HepG2 (cell line): ENCODE results near the gene RPL3. TPM values are rescaled to one million over a fixed set of nuclear protein-coding genes. Genes with fewer than 3 reads are reported as not detected.

Source experiments
- CREB1 ChIP-seq, 2 experiments: fragments of 450-650 bp in 1 of 2; IDR thresholded peaks; 2 replicates each; pipeline ENCODE4 v1.6.1; 2016 to 2017; ENCODE audit warnings: control low read depth in 1 of 2, mild to moderate bottlenecking in 1 of 2, missing compliant biosample characterization in 1 of 2, missing genetic modification characterization in 1 of 2
- DNMT3B ChIP-seq: conservative IDR thresholded peaks from 2 replicates; pipeline ENCODE4 v1.6.1; 2016; ENCODE audit warnings: missing biosample characterization, control low read depth
- MAFF ChIP-seq: IDR thresholded peaks from 2 replicates; pipeline ENCODE4 v1.6.1; 2011; ENCODE audit warnings: low read depth, low read length, improper control_type of control experiment
- RAD21 ChIP-seq: fragments of 450-650 bp; formaldehyde crosslinking; IDR thresholded peaks from 2 replicates; pipeline ENCODE4 v1.5.0; 2020; ENCODE audit warnings: mild to moderate bottlenecking
- SNRNP70 ChIP-seq: fragments of 200-400 bp; formaldehyde crosslinking; IDR thresholded peaks from 2 replicates; pipeline ENCODE4 v1.6.1; 2017; ENCODE audit warnings: mild to moderate bottlenecking, low read depth, low read length, moderate library complexity
- SYNCRIP ChIP-seq: fragments of 200-400 bp; formaldehyde crosslinking; IDR thresholded peaks from 2 replicates; pipeline ENCODE4 v1.6.1; 2018; ENCODE audit warnings: mild to moderate bottlenecking, low read depth, low read length; ENCODE audit not compliant: insufficient read depth
- TGIF2 ChIP-seq: IDR thresholded peaks from 2 replicates; pipeline ENCODE4 v1.6.1; 2016; ENCODE audit warnings: control low read depth, missing compliant biosample characterization
- ZBTB38 ChIP-seq: sonication (generic); formaldehyde crosslinking; IDR thresholded peaks from 2 replicates; pipeline ENCODE4 v1.5.1; 2020; ENCODE audit warnings: mild to moderate bottlenecking, missing genetic modification reagents
- ZBTB42 ChIP-seq: sonication (generic); formaldehyde crosslinking; IDR thresholded peaks from 2 replicates; pipeline ENCODE4 v1.5.0; 2020; ENCODE audit warnings: mild to moderate bottlenecking, missing genetic modification reagents
- ZNF335 ChIP-seq: sonication (generic); formaldehyde crosslinking; IDR thresholded peaks from 2 replicates; pipeline ENCODE4 v1.4.0; 2020; ENCODE audit warnings: missing genetic modification reagents
- ZNF446 ChIP-seq: sonication (generic); formaldehyde crosslinking; IDR thresholded peaks from 2 replicates; pipeline ENCODE4 v1.5.0; 2020; ENCODE audit warnings: mild to moderate bottlenecking, missing genetic modification reagents
- ZNF558 ChIP-seq: sonication (generic); formaldehyde crosslinking; IDR thresholded peaks from 2 replicates; pipeline ENCODE4 v1.9.0; 2022; ENCODE audit warnings: mild to moderate bottlenecking, missing genetic modification reagents, borderline replicate concordance
- polyA plus RNA-seq, 8 experiments: library from polyadenylated mRNA; depleted of rRNA in 3 of 8; stranded (reverse) in 7 of 8; unstranded in 1 of 8; fragments of >200 nt; fragmentation: Illumina TruSeq in 4 of 8; extraction: Trizol in 4 of 8; gene quantifications; 2 replicates each; pipeline versions ENCODE4 v1.2.1 to v1.2.3, GENCODE V29; 2011 to 2016; ENCODE audit warnings: low read depth in 4 of 8, missing spikeins in 1 of 8, mixed read lengths in 1 of 8; ENCODE audit not compliant: insufficient read depth in 1 of 8
- total RNA-seq, 5 experiments: library from RNA; depleted of rRNA; stranded (reverse); fragments of >200 nt; fragmentation: Illumina TruSeq; extraction: Trizol; gene quantifications; 2 replicates each; pipeline ENCODE4 v1.2.3, GENCODE V29; 2016; ENCODE audit warnings: low read depth in 1 of 5
- TF ChIP-seq, protein P1 (sequence below): sonication (generic); formaldehyde crosslinking; IDR thresholded peaks from 2 replicates; pipeline ENCODE4 v1.4.0; 2020; ENCODE audit warnings: low read depth, missing genetic modification reagents
- TF ChIP-seq, protein P2 (sequence below): sonication (generic); formaldehyde crosslinking; IDR thresholded peaks from 2 replicates; pipeline ENCODE4 v1.9.0; 2021; ENCODE audit warnings: missing genetic modification reagents, borderline replicate concordance
- TF ChIP-seq, protein P3 (sequence below): sonication (generic); formaldehyde crosslinking; IDR thresholded peaks from 2 replicates; pipeline ENCODE4 v1.5.1; 2020; ENCODE audit warnings: mild to moderate bottlenecking, missing genetic modification reagents
- TF ChIP-seq, protein P4 (sequence below): sonication (generic); formaldehyde crosslinking; IDR thresholded peaks from 2 replicates; pipeline ENCODE4 v1.4.0; 2020; ENCODE audit warnings: mild to moderate bottlenecking, missing genetic modification reagents, borderline replicate concordance
- TF ChIP-seq, protein P5 (sequence below): sonication (generic); formaldehyde crosslinking; IDR thresholded peaks from 2 replicates; pipeline ENCODE4 v1.8.1; 2023; ENCODE audit warnings: mild to moderate bottlenecking, moderate library complexity, missing genetic modification reagents

Gene RPL3
- total and polyA plus RNA-seq, 2 of the 13 experiments (the other 11 are each of a cell fraction or from before 2014, with no cell fraction given), result 1,051 to 3,279 TPM

DNA sequence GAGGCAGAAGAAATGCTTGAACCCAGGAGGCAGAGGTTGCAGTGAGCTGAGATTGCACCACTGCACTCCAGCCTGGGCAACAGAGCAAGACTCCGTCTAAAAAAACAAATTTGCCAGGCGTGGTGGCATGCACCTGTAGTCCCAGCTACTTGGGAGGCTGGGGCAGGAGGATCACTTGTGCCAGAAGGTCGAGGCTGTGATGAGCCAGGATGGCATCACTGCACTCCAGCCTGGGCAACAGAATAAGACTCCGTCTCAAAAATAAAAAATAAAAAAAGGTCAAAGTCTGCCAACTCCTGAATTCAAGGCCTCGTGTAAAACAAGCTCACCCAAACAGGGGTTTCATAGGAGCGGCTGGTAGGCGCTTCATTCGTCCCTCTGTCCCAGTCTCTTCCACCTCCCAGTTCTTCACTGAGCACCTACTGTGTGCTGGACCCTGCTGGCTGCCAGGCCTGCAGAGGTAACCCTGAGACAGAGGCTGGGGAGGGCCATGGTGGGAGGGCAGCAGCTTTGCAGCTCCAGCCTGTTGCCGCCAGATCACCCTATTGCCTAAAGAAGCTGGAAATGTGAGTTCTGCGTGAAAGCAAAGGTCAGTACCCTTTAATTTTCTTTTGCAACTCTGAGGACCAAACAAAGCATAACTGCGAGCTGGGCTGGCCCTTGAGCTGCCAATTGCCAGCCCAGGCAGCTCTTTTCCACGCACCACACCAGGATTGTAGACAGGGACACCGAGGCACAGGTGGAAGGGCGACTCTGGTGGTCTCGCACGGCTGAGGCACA is 15.3 kb downstream of the RPL3 start (continued):
- TF ChIP-seq, protein P1, sequence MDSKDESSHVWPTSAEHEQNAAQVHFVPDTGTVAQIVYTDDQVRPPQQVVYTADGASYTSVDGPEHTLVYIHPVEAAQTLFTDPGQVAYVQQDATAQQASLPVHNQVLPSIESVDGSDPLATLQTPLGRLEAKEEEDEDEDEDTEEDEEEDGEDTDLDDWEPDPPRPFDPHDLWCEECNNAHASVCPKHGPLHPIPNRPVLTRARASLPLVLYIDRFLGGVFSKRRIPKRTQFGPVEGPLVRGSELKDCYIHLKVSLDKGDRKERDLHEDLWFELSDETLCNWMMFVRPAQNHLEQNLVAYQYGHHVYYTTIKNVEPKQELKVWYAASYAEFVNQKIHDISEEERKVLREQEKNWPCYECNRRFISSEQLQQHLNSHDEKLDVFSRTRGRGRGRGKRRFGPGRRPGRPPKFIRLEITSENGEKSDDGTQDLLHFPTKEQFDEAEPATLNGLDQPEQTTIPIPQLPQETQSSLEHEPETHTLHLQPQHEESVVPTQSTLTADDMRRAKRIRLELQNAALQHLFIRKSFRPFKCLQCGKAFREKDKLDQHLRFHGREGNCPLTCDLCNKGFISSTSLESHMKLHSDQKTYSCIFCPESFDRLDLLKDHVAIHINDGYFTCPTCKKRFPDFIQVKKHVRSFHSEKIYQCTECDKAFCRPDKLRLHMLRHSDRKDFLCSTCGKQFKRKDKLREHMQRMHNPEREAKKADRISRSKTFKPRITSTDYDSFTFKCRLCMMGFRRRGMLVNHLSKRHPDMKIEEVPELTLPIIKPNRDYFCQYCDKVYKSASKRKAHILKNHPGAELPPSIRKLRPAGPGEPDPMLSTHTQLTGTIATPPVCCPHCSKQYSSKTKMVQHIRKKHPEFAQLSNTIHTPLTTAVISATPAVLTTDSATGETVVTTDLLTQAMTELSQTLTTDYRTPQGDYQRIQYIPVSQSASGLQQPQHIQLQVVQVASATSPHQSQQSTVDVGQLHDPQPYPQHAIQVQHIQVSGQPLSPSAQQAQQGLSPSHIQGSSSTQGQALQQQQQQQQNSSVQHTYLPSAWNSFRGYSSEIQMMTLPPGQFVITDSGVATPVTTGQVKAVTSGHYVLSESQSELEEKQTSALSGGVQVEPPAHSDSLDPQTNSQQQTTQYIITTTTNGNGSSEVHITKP (CRISPR knock-in tag), result no peak
- TF ChIP-seq RAD21 (CRISPR knock-in tag) (no peak), ZBTB38 (CRISPR knock-in tag) (peak; percentile 47; the same call in 1 of the 2 replicates), MAFF (no peak), ZBTB42 (CRISPR knock-in tag) (0 out of 2 replicates have a peak, but pooled peaks have one; percentile 42), ZNF335 (CRISPR knock-in tag) (no peak), SNRNP70 (no peak), TGIF2 (CRISPR knock-in tag) (no peak), ZNF558 (CRISPR knock-in tag) (no peak), SYNCRIP (no peak), CREB1 (IDR thresholded peaks at IDR 0.05) (no peak), CREB1 (CRISPR knock-in tag; IDR thresholded peaks at IDR 0.05) (no peak), DNMT3B (CRISPR knock-in tag) (no peak), ZNF446 (CRISPR knock-in tag) (no peak)
- TF ChIP-seq, protein P2, sequence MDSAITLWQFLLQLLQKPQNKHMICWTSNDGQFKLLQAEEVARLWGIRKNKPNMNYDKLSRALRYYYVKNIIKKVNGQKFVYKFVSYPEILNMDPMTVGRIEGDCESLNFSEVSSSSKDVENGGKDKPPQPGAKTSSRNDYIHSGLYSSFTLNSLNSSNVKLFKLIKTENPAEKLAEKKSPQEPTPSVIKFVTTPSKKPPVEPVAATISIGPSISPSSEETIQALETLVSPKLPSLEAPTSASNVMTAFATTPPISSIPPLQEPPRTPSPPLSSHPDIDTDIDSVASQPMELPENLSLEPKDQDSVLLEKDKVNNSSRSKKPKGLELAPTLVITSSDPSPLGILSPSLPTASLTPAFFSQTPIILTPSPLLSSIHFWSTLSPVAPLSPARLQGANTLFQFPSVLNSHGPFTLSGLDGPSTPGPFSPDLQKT (CRISPR knock-in tag), result no peak
- TF ChIP-seq, protein P3, sequence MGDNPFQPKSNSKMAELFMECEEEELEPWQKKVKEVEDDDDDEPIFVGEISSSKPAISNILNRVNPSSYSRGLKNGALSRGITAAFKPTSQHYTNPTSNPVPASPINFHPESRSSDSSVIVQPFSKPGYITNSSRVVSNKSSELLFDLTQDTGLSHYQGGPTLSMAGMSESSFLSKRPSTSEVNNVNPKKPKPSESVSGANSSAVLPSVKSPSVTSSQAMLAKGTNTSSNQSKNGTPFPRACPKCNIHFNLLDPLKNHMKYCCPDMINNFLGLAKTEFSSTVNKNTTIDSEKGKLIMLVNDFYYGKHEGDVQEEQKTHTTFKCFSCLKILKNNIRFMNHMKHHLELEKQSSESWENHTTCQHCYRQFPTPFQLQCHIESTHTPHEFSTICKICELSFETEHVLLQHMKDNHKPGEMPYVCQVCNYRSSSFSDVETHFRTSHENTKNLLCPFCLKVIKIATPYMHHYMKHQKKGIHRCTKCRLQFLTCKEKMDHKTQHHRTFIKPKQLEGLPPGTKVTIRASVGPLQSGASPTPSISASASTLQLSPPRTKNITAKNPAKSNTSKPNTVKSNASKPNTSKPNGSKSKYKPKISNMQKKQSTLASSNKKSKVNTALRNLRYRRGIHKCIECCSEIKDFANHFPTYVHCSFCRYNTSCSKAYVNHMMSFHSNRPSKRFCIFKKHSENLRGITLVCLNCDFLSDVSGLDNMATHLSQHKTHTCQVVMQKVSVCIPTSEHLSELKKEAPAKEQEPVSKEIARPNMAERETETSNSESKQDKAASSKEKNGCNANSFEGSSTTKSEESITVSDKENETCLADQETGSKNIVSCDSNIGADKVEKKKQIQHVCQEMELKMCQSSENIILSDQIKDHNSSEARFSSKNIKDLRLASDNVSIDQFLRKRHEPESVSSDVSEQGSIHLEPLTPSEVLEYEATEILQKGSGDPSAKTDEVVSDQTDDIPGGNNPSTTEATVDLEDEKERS (CRISPR knock-in tag), result no peak
- TF ChIP-seq, protein P4, sequence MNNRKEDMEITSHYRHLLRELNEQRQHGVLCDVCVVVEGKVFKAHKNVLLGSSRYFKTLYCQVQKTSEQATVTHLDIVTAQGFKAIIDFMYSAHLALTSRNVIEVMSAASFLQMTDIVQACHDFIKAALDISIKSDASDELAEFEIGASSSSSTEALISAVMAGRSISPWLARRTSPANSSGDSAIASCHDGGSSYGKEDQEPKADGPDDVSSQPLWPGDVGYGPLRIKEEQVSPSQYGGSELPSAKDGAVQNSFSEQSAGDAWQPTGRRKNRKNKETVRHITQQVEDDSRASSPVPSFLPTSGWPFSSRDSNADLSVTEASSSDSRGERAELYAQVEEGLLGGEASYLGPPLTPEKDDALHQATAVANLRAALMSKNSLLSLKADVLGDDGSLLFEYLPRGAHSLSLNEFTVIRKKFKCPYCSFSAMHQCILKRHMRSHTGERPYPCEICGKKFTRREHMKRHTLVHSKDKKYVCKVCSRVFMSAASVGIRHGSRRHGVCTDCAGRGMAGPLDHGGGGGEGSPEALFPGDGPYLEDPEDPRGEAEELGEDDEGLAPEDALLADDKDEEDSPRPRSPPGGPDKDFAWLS (CRISPR knock-in tag), result no peak
- TF ChIP-seq, protein P5, sequence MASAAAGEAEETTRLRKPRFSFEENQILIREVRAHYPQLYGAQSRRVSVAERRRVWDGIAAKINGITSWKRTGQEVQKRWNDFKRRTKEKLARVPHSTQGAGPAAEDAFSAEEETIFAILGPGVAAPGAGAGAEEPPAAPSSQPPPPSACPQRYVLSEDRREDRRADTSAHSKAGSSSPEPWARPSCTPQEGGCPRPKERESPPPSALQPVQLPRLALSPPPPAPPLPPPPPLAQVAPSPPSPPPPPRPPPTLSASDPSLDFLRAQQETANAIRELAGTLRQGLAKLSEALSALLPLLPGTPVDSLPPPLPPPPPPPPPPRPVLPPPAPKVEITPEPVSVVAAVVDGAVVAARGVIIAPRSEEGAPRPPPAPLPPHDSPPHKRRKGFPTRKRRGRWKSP, result no peak
